T-cell (primary cell): ENCODE measurements around the gene GPX2. TPM values are rescaled to one million over a fixed set of nuclear protein-coding genes. Genes with fewer than 3 reads are reported as not detected.

Source experiments
- ATAC-seq, 4 experiments: fragments of 200-7000 bp in 3 of 4; fragments of 150-1000 bp in 1 of 4; cut with Tn5 transposase; replicated peaks in 1 of 4; 1 replicate in 3 of 4; 2 replicates in 1 of 4; pipeline ENCODE4 v1.10.0; 2021; ENCODE audit warnings: moderate library complexity in 3 of 4, mild to moderate bottlenecking in 2 of 4, moderate number of reproducible peaks in 1 of 4
- CTCF ChIA-PET, 2 donors: fragments of 300-600 bp; sonication (Branson Sonifier 250); formaldehyde crosslinking; loops; one replicate each; lab custom pipeline; 2022; ENCODE audit warnings: antibody characterized with exemption in 2 of 2; lab: Charles Lee
- POLR2A ChIA-PET, 2 donors: fragments of 300-600 bp; sonication (Branson Sonifier 250); formaldehyde crosslinking; loops; one replicate each; lab custom pipeline; 2022; ENCODE audit warnings: antibody characterized with exemption in 2 of 2; lab: Charles Lee
- DNase-seq, 35 experiments: peaks; one replicate each; pipeline versions ENCODE4 v3.0.0 to v3.0.0-alpha.2; 2013 to 2023
- H3K27ac ChIP-seq: one replicate; pipeline ENCODE4 v1.5.1; 2013; ENCODE audit warnings: low read length
- H3K27me3 ChIP-seq, 2 experiments: replicated peaks in 1 of 2; 1 replicate in 1 of 2; 2 replicates in 1 of 2; pipeline versions ENCODE4 v1.6.1 to v1.7.0; 2013; ENCODE audit warnings: low read length in 1 of 2, mixed read lengths in 1 of 2; ENCODE audit not compliant: control insufficient read depth in 2 of 2, insufficient read depth in 2 of 2; ENCODE audit errors: extremely low read depth in 1 of 2
- H3K36me3 ChIP-seq, 2 donors: 1 replicate in 1 of 2; 2 replicates in 1 of 2; pipeline versions ENCODE4 v1.6.1 to v1.7.0; 2013; ENCODE audit warnings: low read length in 1 of 2; ENCODE audit not compliant: control insufficient read depth in 2 of 2, insufficient read depth in 1 of 2; ENCODE audit errors: extremely low read depth in 1 of 2
- H3K4me1 ChIP-seq, 2 experiments: 1 replicate in 1 of 2; 2 replicates in 1 of 2; pipeline versions ENCODE4 v1.6.1 to v1.7.0; 2013; ENCODE audit warnings: low read length in 2 of 2, mixed read lengths in 1 of 2; ENCODE audit not compliant: insufficient read depth in 2 of 2, control insufficient read depth in 1 of 2; ENCODE audit errors: extremely low read depth in 1 of 2
- H3K4me3 ChIP-seq, 2 donors: 1 replicate in 1 of 2; 2 replicates in 1 of 2; pipeline versions ENCODE4 v1.5.1 to v1.7.0; 2013; ENCODE audit warnings: mild to moderate bottlenecking in 2 of 2, low read length in 1 of 2, moderate library complexity in 1 of 2; ENCODE audit not compliant: control insufficient read depth in 1 of 2; ENCODE audit errors: extremely low read depth in 1 of 2
- H3K9me3 ChIP-seq: 2 replicates; pipeline ENCODE4 v1.7.0; 2013
- H3K27ac Mint-ChIP-seq, 2 donors: one replicate each; pipeline ENCODE4 v1.8.0; 2020 to 2021; ENCODE audit warnings: mild to moderate bottlenecking in 2 of 2, mixed read lengths in 2 of 2
- H3K27me3 Mint-ChIP-seq, 2 donors: one replicate each; pipeline ENCODE4 v1.8.0; 2021 to 2022; ENCODE audit warnings: mixed read lengths in 2 of 2
- H3K36me3 Mint-ChIP-seq: one replicate; pipeline ENCODE4 v1.8.0; 2021; ENCODE audit warnings: mixed read lengths
- H3K4me1 Mint-ChIP-seq, 3 donors: one replicate each; pipeline ENCODE4 v1.8.0; 2020 to 2022; ENCODE audit warnings: mixed read lengths in 3 of 3, mild to moderate bottlenecking in 1 of 3
- H3K4me3 Mint-ChIP-seq, 3 donors: one replicate each; pipeline ENCODE4 v1.8.0; 2020 to 2022; ENCODE audit warnings: mild to moderate bottlenecking in 3 of 3, mixed read lengths in 3 of 3, moderate library complexity in 3 of 3
- H3K9me3 Mint-ChIP-seq, 3 donors: one replicate each; pipeline ENCODE4 v1.8.0; 2020 to 2022; ENCODE audit warnings: mixed read lengths in 3 of 3
- WGBS: methylation state at CpG from one replicate; pipeline ENCODE4 v1.1.5; 2013; ENCODE audit warnings: missing lambda C conversion rate; ENCODE audit not compliant: insufficient coverage; 5-methylcytosine and 5-hydroxymethylcytosine counted together
- total RNA-seq, 35 experiments: library from RNA in 6 of 35; stranded (reverse) in 6 of 35; fragments of 120-200 nt in 1 of 35; gene quantifications; one replicate each; pipeline versions ENCODE4 v1.2.1 to v1.2.4 and lab custom pipeline; 2013 to 2026

Gene GPX2
- total RNA-seq, 5 donors from 2014 or later (not counting 1 experiment from before 2014, with no cell fraction given) = 0.56 to 0.93 (median 0.89) TPM; not detected in 2

GRCh38 chr14:64928239-64929013 is 14.1 kb downstream of the GPX2 start:
- peaks cover 32 to 33% (median 32%) of the 10 kb centered on the region in 3 donors for H3K4me1 Mint-ChIP-seq
- H3K36me3 Mint-ChIP-seq = peaks cover 43% of the 10 kb centered on the region
- POLR2A ChIA-PET = interaction anchor here in 1 of 2 donors (0.6 to 2.4 kb wide), 2 partner anchors 14 to 28 kb away, joined by 10 to 14 read pairs; partner anchors contain the start of gene CHURC1
- no peaks in the 10 kb centered on the region for H3K27me3 ChIP-seq
- H3K27me3 Mint-ChIP-seq = no peaks in the 10 kb centered on the region
- H3K27ac ChIP-seq = peak overlapping the region; percentile 82
- H3K9me3 ChIP-seq = no peaks in the 10 kb centered on the region
- no peak overlapping the region for H3K27ac Mint-ChIP-seq
- H3K9me3 Mint-ChIP-seq = no peaks in the 10 kb centered on the region
- H3K4me1 ChIP-seq = peaks cover 38 to 52% of the 10 kb centered on the region in 2 experiments
- H3K4me3 Mint-ChIP-seq = no peak overlapping the region
- CTCF ChIA-PET = interaction anchor here in 1 of 2 donors (0.7 to 1.6 kb wide), 2 partner anchors 13 to 48 kb away, joined by 3 to 13 read pairs; partner anchors contain the start of gene CHURC1
- WGBS = 20% methylated on average over 3 of the region's 7 CpGs
- H3K4me3 ChIP-seq = peak overlapping the region; percentile 20 to 30
- ATAC-seq (peak; percentile 76 to 86 (median 82)), DNase-seq (peak in 4 of 35 experiments; percentile 3 to 60 (median 15))
- peaks cover 0 to 71% of the 10 kb centered on the region in 2 donors for H3K36me3 ChIP-seq

- Mint-ChIP-seq H3K4me3 (no peak overlapping the region), H3K27me3 (no peaks in the 10 kb centered on the region), H3K4me1 (peaks cover 32 to 37% (median 35%) of the 10 kb centered on the region in 3 donors), H3K27ac (peak overlapping the region; percentile 75 to 83), H3K36me3 (peaks cover 35% of the 10 kb centered on the region), H3K9me3 (no peaks in the 10 kb centered on the region)
- Histone ChIP-seq H3K9me3 (no peaks in the 10 kb centered on the region), H3K4me1 (peaks cover 38 to 52% of the 10 kb centered on the region in 2 experiments), H3K4me3 (no peak overlapping the region), H3K27me3 (no peaks in the 10 kb centered on the region), H3K27ac (peak overlapping the region; percentile 82), H3K36me3 (peaks cover 0 to 60% of the 10 kb centered on the region in 2 donors)
- ATAC-seq (no peak), DNase-seq (no peak)
- CTCF ChIA-PET = interaction anchor here (0.7 to 1.6 kb wide), 4 partner anchors 8 to 12 kb away, joined by 3 to 13 read pairs (median 4); partner anchors contain the start of gene CHURC1 (in 1 of the 2)
- 90% methylated on average over 2 of the region's 3 CpGs for WGBS
- POLR2A ChIA-PET = interaction anchor here (0.7 to 2.4 kb wide), 2 partner anchors 12 to 45 kb away, joined by 3 to 10 read pairs; partner anchors contain the start of gene CHURC1 (in 1 of the 2)
These were observed 15.5 kb downstream of the GPX2 start for GRCh38 chr14:64927031-64927430.

DNA sequence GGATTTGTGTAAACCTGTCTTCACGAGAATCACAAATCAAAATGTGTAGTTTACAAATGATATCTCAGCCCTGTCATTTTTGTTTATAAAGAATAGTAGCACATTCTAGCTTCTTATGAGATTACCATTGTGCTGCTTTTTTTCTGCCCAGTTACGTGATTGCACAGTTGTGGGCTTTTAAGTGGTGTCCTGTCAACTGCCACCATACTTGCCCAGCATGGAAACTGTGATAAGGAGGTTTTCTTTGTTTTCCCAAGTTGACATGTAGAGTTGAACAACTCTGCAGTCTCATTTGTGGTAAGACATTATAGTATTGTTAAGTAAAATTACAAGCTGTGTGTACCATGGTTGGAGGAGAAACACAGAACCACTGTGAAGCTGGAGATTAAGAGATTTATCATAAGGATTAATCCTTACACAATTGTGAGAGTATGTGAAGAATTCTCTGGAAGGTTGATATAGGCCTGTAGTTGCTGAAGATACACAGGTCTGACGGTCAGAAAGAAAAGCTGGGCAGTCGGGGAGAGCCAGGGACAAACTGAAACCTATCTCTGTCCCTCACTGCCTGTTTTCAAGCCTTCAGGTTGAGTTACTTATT is 16.0 kb downstream of the GPX2 start:
- POLR2A ChIA-PET = interaction anchor here (0.6 to 3.8 kb wide), 4 partner anchors 12 to 384 kb away, joined by 3 to 20 read pairs (median 7); partner anchors contain the start of gene CHURC1 (in 2 of the 2)
- peaks cover 0 to 58% of the 10 kb centered on the region in 2 donors for H3K36me3 ChIP-seq
- H3K36me3 Mint-ChIP-seq = peaks cover 39% of the 10 kb centered on the region
- H3K27ac ChIP-seq = peak overlapping the region; percentile 82
- ATAC-seq (no peak), DNase-seq (no peak)
- H3K4me3 Mint-ChIP-seq = peak overlapping the region in 1 of 3 donors; percentile 24
- no peaks in the 10 kb centered on the region for H3K9me3 ChIP-seq
- peaks cover 37 to 43% (median 38%) of the 10 kb centered on the region in 3 donors for H3K4me1 Mint-ChIP-seq
- H3K4me3 ChIP-seq = no peak overlapping the region
- no peaks in the 10 kb centered on the region for H3K9me3 Mint-ChIP-seq
- H3K4me1 ChIP-seq = peaks cover 38 to 48% of the 10 kb centered on the region in 2 experiments
- peak overlapping the region; percentile 75 to 83 for H3K27ac Mint-ChIP-seq
- no CpG with 5 or more reads among the region's 4 CpGs for WGBS
- no peaks in the 10 kb centered on the region for H3K27me3 Mint-ChIP-seq
- H3K27me3 ChIP-seq = no peaks in the 10 kb centered on the region
- CTCF ChIA-PET = interaction anchor here (1.3 to 1.6 kb wide), 3 partner anchors 7 to 11 kb away, joined by 3 to 13 read pairs (median 4); partner anchors contain the start of gene CHURC1 (in 1 of the 2)

DNA sequence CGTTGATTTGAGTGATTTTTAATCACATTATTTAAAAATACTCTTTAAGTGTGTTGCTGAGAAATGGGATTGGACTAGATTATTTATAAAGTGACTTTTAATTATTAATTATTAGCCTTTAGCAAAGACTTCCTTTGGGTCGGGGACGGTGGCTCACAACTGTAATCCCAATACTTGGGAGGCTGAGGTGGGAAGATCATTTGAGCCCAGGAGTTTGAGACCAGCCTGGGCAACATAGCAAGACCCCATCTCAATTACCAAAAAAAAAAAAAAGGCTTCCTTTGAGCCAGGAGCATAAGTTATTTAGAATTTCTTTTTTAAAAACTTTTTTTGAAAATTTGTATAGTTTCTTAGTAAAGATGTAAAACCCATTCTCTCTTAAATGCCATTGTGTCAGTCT is 19.5 kb downstream of the GPX2 start:
- no peaks in the 10 kb centered on the region for H3K9me3 Mint-ChIP-seq
- POLR2A ChIA-PET = interaction anchor here (0.7 to 3.8 kb wide), 2 partner anchors 8 kb away, joined by 3 to 20 read pairs; partner anchors contain the start of gene CHURC1 (in 1 of the 2)
- H3K9me3 ChIP-seq = no peaks in the 10 kb centered on the region
- peaks cover 68 to 70% (median 68%) of the 10 kb centered on the region in 3 donors for H3K4me1 Mint-ChIP-seq
- no peak overlapping the region for H3K27ac Mint-ChIP-seq
- no peak overlapping the region for H3K27ac ChIP-seq
- CTCF ChIA-PET = interaction anchor here (0.6 to 2.5 kb wide), 4 partner anchors 8 to 45 kb away, joined by 3 to 10 read pairs (median 4); no protein-coding TSS in a partner anchor
- no peak for ATAC-seq
- peaks cover 0 to 44% of the 10 kb centered on the region in 2 donors for H3K36me3 ChIP-seq
- H3K4me3 ChIP-seq = no peak overlapping the region
- no peaks in the 10 kb centered on the region for H3K27me3 ChIP-seq
- no CpG with 5 or more reads among the region's 3 CpGs for WGBS
- H3K27me3 Mint-ChIP-seq = no peaks in the 10 kb centered on the region
- no peak for DNase-seq
- H3K36me3 Mint-ChIP-seq = peaks cover 40% of the 10 kb centered on the region
- H3K4me3 Mint-ChIP-seq = no peak overlapping the region
- peaks cover 21 to 22% of the 10 kb centered on the region in 2 experiments for H3K4me1 ChIP-seq

DNA sequence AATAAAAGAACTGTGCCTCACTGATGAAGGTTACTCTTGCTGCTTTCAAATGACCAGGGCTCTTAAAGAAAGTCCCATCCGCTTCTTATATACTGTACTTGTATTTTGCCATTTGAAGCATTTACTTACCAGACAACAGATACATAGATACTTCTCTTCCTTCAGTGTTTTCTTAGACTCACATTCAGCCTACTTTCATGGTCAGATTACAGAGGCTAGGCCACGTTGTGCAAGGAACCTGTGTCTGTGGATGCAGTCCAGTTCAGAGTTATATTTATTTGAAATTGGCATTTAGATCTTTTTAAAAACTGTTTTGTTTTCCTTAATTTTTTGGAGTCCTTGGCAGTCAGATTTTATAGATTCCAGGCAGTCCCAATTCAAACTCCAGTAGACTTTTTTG is 22.1 kb downstream of the GPX2 start:
- no peak overlapping the region for H3K4me3 ChIP-seq

More for the DNA sequence above, 22.1 kb downstream of the GPX2 start:
- Mint-ChIP-seq H3K27me3 (no peaks in the 10 kb centered on the region), H3K27ac (peak overlapping the region in 1 of 2 donors; percentile 30), H3K4me1 (peaks cover 78 to 82% (median 79%) of the 10 kb centered on the region in 3 donors), H3K9me3 (no peaks in the 10 kb centered on the region), H3K36me3 (peaks cover 43% of the 10 kb centered on the region), H3K4me3 (peak overlapping the region in 1 of 3 donors; percentile 19)
- Histone ChIP-seq H3K27me3 (no peaks in the 10 kb centered on the region), H3K9me3 (no peaks in the 10 kb centered on the region), H3K4me1 (peaks cover 15 to 26% of the 10 kb centered on the region in 2 experiments), H3K27ac (no peak overlapping the region), H3K36me3 (peaks cover 0 to 23% of the 10 kb centered on the region in 2 donors)
- ATAC-seq (no peak), DNase-seq (no peak)
- POLR2A ChIA-PET = interaction anchor here in 1 of 2 donors (0.7 to 0.9 kb wide), 2 partner anchors 10 to 16 kb away, joined by 3 to 4 read pairs; no protein-coding TSS in a partner anchor
- CTCF ChIA-PET = interaction anchor here in 1 of 2 donors (0.7 kb wide), 1 partner anchor 16 kb away, joined by 3 read pairs; no protein-coding TSS in a partner anchor
- no CpG with 5 or more reads among the region's 2 CpGs for WGBS
